GM12891 (cell line): Measurements from ENCODE around the gene TST.

Source experiments
- PAX5 ChIP-seq: IDR thresholded peaks from 2 replicates; pipeline ENCODE4 v1.6.1; 2011; ENCODE audit warnings: low read length, moderate library complexity, mild to moderate bottlenecking; ENCODE audit not compliant: insufficient read depth, severe bottlenecking
- POLR2A ChIP-seq: IDR thresholded peaks from 2 replicates; pipeline ENCODE4 v1.6.1; 2011; ENCODE audit warnings: low read depth, low read length, control low read depth
- POLR2AphosphoS5 ChIP-seq: IDR thresholded peaks from 2 replicates; pipeline ENCODE4 v1.6.1; 2011; ENCODE audit warnings: low read depth, low read length, control low read depth
- POU2F2 ChIP-seq: IDR thresholded peaks from 2 replicates; pipeline ENCODE4 v1.6.1; 2011; ENCODE audit warnings: low read depth, mild to moderate bottlenecking, control low read depth, low read length, moderate library complexity
- SPI1 ChIP-seq: IDR thresholded peaks from 2 replicates; pipeline ENCODE4 v1.6.1; 2011; ENCODE audit warnings: low read depth, low read length, control low read depth
- TAF1 ChIP-seq: IDR thresholded peaks from 2 replicates; pipeline ENCODE4 v1.6.1; 2011; ENCODE audit warnings: low read depth, low read length, control low read depth

DNA sequence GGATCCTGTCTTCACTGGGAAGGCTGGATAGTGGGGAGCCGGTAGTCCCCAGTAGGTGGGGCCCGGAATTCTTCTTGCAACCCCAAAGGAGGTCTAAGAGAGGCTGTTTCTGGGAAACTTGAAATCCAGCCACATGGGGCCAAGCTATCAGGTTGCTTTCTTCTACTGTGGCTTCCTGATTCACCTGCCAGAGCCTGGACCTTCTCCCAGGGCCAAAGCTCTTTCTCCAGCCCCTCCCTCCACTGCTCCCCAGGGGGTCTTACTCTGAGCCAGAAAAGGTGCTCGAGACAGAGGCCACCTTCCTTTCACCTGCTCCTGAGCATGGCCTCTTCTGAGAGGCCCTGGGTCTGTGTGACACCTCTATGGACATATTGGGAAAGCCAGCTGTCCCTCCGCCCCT lies 9.1 kb downstream of the TST start:
- TF ChIP-seq POLR2AphosphoS5 (no peak), POLR2A (no peak), TAF1 (no peak), POU2F2 (no peak), PAX5 (no peak), SPI1 (no peak)
